Body of pancreas (tissue), 4 donors: ENCODE measurements around the gene SERPINB6. TPM values are rescaled to one million over a fixed set of nuclear protein-coding genes. Genes with fewer than 3 reads are reported as not detected.

Source experiments
- ATAC-seq: fragments of 150-250 bp; one replicate; pipeline ENCODE4 v1.9.1; 2016
- DNase-seq, 4 donors: peaks; one replicate each; pipeline ENCODE4 v3.0.0-alpha.2; 2019
- H3K27ac ChIP-seq, 4 donors: fragments of 200-600 bp; sonication (generic); 1 replicate in 3 of 4; 2 replicates in 1 of 4; pipeline versions ENCODE4 v1.5.1 to v1.6.1; 2016 to 2019; ENCODE audit warnings: mild to moderate bottlenecking in 1 of 4, mixed read lengths in 1 of 4, moderate library complexity in 1 of 4
- H3K27me3 ChIP-seq, 2 donors: fragments of 200-600 bp; sonication (generic); one replicate each; pipeline ENCODE4 v1.6.0; 2016; ENCODE audit warnings: mild to moderate bottlenecking in 1 of 2
- H3K36me3 ChIP-seq, 2 donors: fragments of 200-600 bp; sonication (generic); replicated peaks in 1 of 2; 2 replicates each; pipeline ENCODE4 v1.5.1; 2016; ENCODE audit warnings: low read depth in 2 of 2; ENCODE audit not compliant: insufficient read depth in 1 of 2
- H3K4me1 ChIP-seq: fragments of 200-600 bp; sonication (generic); one replicate; pipeline ENCODE4 v1.6.0; 2016
- H3K4me3 ChIP-seq, 2 donors: fragments of 200-600 bp; sonication (generic); 1 replicate in 1 of 2; 2 replicates in 1 of 2; pipeline ENCODE4 v1.5.1; 2016 to 2019
- H3K9me3 ChIP-seq, 3 donors: fragments of 200-600 bp; sonication (generic); 1 replicate in 2 of 3; 2 replicates in 1 of 3; pipeline ENCODE4 v1.5.1; 2016
- CTCF ChIP-seq, 7 experiments: fragments of 450-650 bp in 4 of 7; fragments of 200-600 bp in 3 of 7; sonication (generic) in 3 of 7; IDR thresholded peaks; one replicate each; pipeline ENCODE4 v1.5.1; 2016 to 2019; ENCODE audit warnings: antibody characterized with exemption in 7 of 7
- POLR2A ChIP-seq, 3 donors: fragments of 450-650 bp; IDR thresholded peaks; one replicate each; pipeline ENCODE4 v1.6.1; 2016; ENCODE audit warnings: antibody characterized with exemption in 3 of 3, mild to moderate bottlenecking in 2 of 3
- WGBS, 2 donors: methylation state at CpG; one replicate each; pipeline ENCODE4 v1.1.5; 2017; 5-methylcytosine and 5-hydroxymethylcytosine counted together
- intact Hi-C: fragments of 100-400 bp; cut with DNase I; formaldehyde crosslinking; loops from one replicate; pipeline ENCODE4 v1.15.1; 2023
- total RNA-seq, 2 donors: library from RNA; depleted of rRNA; stranded (reverse); fragments of >200 nt; gene quantifications; one replicate each; pipeline ENCODE4 v1.1.0, GENCODE V29; 2016

Gene SERPINB6
- total RNA-seq, 2 donors from 2014 or later: 113 to 147 TPM

DNA sequence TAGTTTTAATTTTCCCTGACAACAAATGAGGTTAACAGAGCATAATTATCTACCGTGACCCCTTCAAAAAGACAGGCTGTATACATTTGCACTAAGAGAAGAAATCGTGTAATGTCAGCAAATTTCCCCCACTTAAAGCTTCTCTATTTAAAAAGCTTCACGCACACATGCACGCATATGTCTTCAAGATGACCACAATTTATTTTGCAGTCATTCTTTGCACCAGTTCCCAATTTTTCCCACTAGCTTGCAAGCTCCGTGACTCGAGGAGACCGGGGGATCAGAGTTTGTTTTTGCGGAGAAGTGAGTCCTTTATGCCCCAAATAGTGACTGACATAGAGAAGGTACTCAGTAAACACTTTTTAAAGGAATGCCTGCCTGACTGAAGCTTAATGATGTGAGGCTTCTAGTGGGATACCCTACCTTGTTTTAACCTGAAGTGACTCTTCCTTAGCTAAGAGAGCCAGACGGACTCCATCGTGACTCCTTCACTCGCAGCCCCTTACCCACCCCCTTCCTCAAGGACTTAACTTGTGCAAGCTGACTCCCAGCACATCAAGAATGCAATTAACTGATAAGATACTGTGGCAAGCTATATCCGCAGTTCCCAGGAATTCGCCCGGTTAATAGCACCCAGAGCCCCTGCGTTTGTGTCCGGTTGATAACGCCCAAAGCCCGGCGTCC, 19.0 kb upstream of the SERPINB6 start:
- intact Hi-C loops: no loop called here
- no peak for ATAC-seq
- WGBS, 2 donors: 2 to 3% methylated on average over 19 of the region's 19 CpGs
- peaks cover 17% of the 10 kb centered on the region for H3K4me1 ChIP-seq
- no peaks in the 10 kb centered on the region for H3K9me3 ChIP-seq
- H3K36me3 ChIP-seq: no peaks in the 10 kb centered on the region
- DNase-seq: peak; percentile 44 to 70 (median 50)
- peak overlapping the region in 1 of 2 donors; percentile 51 for H3K4me3 ChIP-seq
- H3K27ac ChIP-seq: peak overlapping the region; percentile 92 to 96 (median 94)
- TF ChIP-seq POLR2A (IDR thresholded peaks at IDR 0.05) (peak in 2 of 3 donors; percentile 15 to 29), CTCF (IDR thresholded peaks at IDR 0.05) (no peak)
- no peaks in the 10 kb centered on the region for H3K27me3 ChIP-seq

DNA sequence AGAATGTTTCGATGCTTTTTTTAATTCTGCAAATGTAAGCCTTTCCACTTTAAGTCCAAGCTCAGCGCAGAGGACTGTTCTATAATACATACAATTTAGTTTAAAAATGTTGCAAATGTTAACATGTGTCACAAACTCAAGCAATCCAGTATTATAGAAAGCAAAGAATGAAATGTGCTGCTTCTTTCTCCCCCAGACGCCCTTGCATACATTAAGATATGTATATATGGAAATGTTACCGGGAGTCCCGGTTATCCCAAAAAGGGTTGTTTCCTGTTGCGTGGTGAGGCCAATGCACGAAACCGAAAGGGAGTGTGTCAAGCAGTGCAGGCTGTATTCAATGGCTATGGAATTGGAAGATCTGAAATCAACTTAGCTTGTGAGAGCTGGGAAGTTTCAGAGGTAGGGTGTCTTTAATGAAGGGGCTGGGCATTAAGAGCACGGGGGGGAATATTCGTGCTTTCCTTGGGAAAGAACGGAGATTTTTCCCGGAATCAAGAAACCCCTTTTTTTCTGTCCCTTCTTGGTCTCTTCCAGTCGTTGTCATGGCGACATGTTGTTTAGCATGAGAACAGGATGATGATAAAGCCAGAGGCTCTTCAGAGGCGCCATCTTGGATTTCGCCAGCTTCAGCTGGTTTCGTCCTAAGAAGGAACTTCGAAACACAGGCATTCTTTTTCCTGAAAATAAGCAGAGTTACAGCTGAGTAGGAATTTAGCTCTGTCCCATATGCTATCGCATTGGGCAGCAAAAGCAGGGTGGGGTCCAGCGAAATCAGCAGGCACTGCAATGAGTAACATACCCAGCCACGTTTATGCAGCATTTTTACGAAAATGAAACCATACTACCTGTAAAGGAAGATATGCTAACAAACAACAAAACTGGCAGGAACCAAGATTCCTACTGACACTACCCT, 18.2 kb upstream of the SERPINB6 start:
- no peaks in the 10 kb centered on the region for H3K27me3 ChIP-seq
- peak; percentile 89 to 94 (median 92) for DNase-seq
- H3K4me1 ChIP-seq: peaks cover 17% of the 10 kb centered on the region
- intact Hi-C loops: no loop called here
- no peaks in the 10 kb centered on the region for H3K36me3 ChIP-seq
- 0 to 1% methylated on average over 22 of the region's 22 CpGs for WGBS, 2 donors
- H3K9me3 ChIP-seq: no peaks in the 10 kb centered on the region
- peak; percentile 77 for ATAC-seq
- peak overlapping the region; percentile 92 to 96 (median 94) for H3K27ac ChIP-seq
- TF ChIP-seq CTCF (IDR thresholded peaks at IDR 0.05): peak in 4 of 7 experiments; percentile 1 to 32 (median 8)
- peak in 2 of 3 donors; percentile 65 to 90 for TF ChIP-seq POLR2A (IDR thresholded peaks at IDR 0.05)
- H3K4me3 ChIP-seq: peak overlapping the region; percentile 51 to 79

GRCh38 chr6:2988426-2989331, 17.3 kb upstream of the SERPINB6 start:
- H3K36me3 ChIP-seq: no peaks in the 10 kb centered on the region
- peak; percentile 85 to 91 (median 90) for DNase-seq
- intact Hi-C loops: no loop called here
- peak overlapping the region; percentile 92 to 96 (median 94) for H3K27ac ChIP-seq
- peaks cover 17% of the 10 kb centered on the region for H3K4me1 ChIP-seq
- TF ChIP-seq POLR2A (IDR thresholded peaks at IDR 0.05): peak; percentile 56 to 83 (median 82)
- peak; percentile 80 to 98 (median 89) for TF ChIP-seq CTCF (IDR thresholded peaks at IDR 0.05)
- no peaks in the 10 kb centered on the region for H3K9me3 ChIP-seq
- H3K4me3 ChIP-seq: peak overlapping the region; percentile 51 to 79
- WGBS, 2 donors: 0 to 1% methylated on average over 24 to 56 of the region's 64 CpGs
- no peaks in the 10 kb centered on the region for H3K27me3 ChIP-seq
- ATAC-seq: peak; percentile 79

GRCh38 chr6:2988094-2988425, 16.7 kb upstream of the SERPINB6 start:
- intact Hi-C loops: no loop called here
- Histone ChIP-seq H3K9me3 (no peaks in the 10 kb centered on the region), H3K4me1 (peaks cover 17% of the 10 kb centered on the region), H3K27me3 (no peaks in the 10 kb centered on the region), H3K4me3 (peak overlapping the region in 1 of 2 donors; percentile 79), H3K27ac (peak overlapping the region; percentile 92 to 96 (median 94)), H3K36me3 (no peaks in the 10 kb centered on the region)
- no peak for DNase-seq
- TF ChIP-seq POLR2A (IDR thresholded peaks at IDR 0.05): no peak
- no peak for TF ChIP-seq CTCF (IDR thresholded peaks at IDR 0.05)
- no peak for ATAC-seq
- 15 to 20% methylated on average over 2 of the region's 2 CpGs for WGBS, 2 donors
